Naive thymus-derived CD8-positive, alpha-beta T cell (primary cell): ENCODE results near the gene AUTS2. TPM values are rescaled to one million over a fixed set of nuclear protein-coding genes. Genes with fewer than 3 reads are reported as not detected.
A peak's percentile ranks its signal among the peaks of the same experiment; 100 is the strongest.

Source experiments
- ATAC-seq, 2 donors: fragments of 150-1000 bp; cut with Tn5 transposase in 1 of 2; sonication (Bioruptor Pico), chemical (Tn5 transposase) in 1 of 2; 1 replicate in 1 of 2; 2 replicates in 1 of 2; pipeline ENCODE4 v1.10.0; 2021; ENCODE audit warnings: mild to moderate bottlenecking in 2 of 2, moderate library complexity in 2 of 2
- POLR2A ChIA-PET: fragments of 350-600 bp; sonication (Branson Sonifier 250); formaldehyde crosslinking; loops from one replicate; lab custom pipeline; 2021; ENCODE audit warnings: antibody characterized with exemption; lab: Charles Lee
- DNase-seq, 10 donors: peaks; one replicate each; pipeline versions ENCODE4 v3.0.0 to v3.0.0-alpha.2; 2020 to 2022
- H3K27ac Mint-ChIP-seq, 10 donors: one replicate each; pipeline ENCODE4 v1.8.0; 2020 to 2022; ENCODE audit warnings: mild to moderate bottlenecking in 10 of 10, mixed read lengths in 10 of 10, moderate library complexity in 4 of 10, inconsistent platforms in 1 of 10
- H3K27me3 Mint-ChIP-seq, 5 donors: one replicate each; pipeline ENCODE4 v1.8.0; 2021 to 2022; ENCODE audit warnings: mixed read lengths in 5 of 5
- H3K36me3 Mint-ChIP-seq, 3 donors: one replicate each; pipeline ENCODE4 v1.8.0; 2020 to 2022; ENCODE audit warnings: mixed read lengths in 3 of 3, mild to moderate bottlenecking in 2 of 3, inconsistent platforms in 1 of 3
- H3K4me1 Mint-ChIP-seq, 4 donors: one replicate each; pipeline ENCODE4 v1.8.0; 2021 to 2022; ENCODE audit warnings: mixed read lengths in 4 of 4
- H3K4me3 Mint-ChIP-seq, 10 donors: one replicate each; pipeline ENCODE4 v1.8.0; 2020 to 2022; ENCODE audit warnings: mild to moderate bottlenecking in 10 of 10, mixed read lengths in 10 of 10, moderate library complexity in 6 of 10, inconsistent platforms in 1 of 10
- H3K9me3 Mint-ChIP-seq, 9 donors: one replicate each; pipeline ENCODE4 v1.8.0; 2020 to 2022; ENCODE audit warnings: mixed read lengths in 9 of 9, mild to moderate bottlenecking in 3 of 9, inconsistent platforms in 1 of 9, moderate library complexity in 1 of 9
- polyA plus RNA-seq, 3 donors: library from polyadenylated mRNA; unstranded; fragments of 300-500 nt; fragmentation: Illumina TruSeq; gene quantifications; one replicate each; pipeline ENCODE4 v1.2.3, GENCODE V29; 2021
- total RNA-seq, 8 experiments: library from RNA in 2 of 8; stranded (reverse) in 2 of 8; gene quantifications; one replicate each; pipeline ENCODE4 v1.2.3 and lab custom pipeline; 2021 to 2026

AUTS2 gene
- total and polyA plus RNA-seq, 5 experiments from 2014 or later = 0.36 to 4.6 (median 3.0) TPM

DNA sequence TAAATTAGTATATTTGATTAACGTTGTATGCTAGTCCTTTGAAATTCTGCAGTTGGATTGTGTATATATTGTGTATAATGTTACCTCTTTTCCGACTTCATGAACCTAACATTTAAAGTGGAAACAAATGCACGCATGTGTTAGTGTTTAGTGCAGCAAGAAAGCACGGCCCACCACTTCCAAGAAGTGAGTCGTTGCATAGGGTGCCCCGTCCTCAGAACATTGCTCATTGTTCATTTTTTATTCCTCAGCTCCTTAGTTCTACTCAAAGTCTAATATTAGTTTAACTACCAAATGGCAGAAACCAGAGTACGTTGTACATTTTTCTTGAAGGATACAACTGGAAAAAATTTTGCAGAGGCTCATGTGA is 407.6 kb downstream of the AUTS2 start:
- DNase-seq = no peak
- Mint-ChIP-seq H3K36me3 (no peaks in the 10 kb centered on the region), H3K4me3 (peak overlapping the region in 7 of 10 donors; percentile 1 to 57 (median 45)), H3K4me1 (peaks cover 8 to 20% (median 17%) of the 10 kb centered on the region in 4 donors), H3K9me3 (no peaks in the 10 kb centered on the region), H3K27ac (peak overlapping the region in 2 of 10 donors; percentile 3 to 15), H3K27me3 (peaks cover 0 to 4% (median 0%) of the 10 kb centered on the region in 5 donors)
- ATAC-seq = no peak
- POLR2A ChIA-PET = no interaction called here

DNA sequence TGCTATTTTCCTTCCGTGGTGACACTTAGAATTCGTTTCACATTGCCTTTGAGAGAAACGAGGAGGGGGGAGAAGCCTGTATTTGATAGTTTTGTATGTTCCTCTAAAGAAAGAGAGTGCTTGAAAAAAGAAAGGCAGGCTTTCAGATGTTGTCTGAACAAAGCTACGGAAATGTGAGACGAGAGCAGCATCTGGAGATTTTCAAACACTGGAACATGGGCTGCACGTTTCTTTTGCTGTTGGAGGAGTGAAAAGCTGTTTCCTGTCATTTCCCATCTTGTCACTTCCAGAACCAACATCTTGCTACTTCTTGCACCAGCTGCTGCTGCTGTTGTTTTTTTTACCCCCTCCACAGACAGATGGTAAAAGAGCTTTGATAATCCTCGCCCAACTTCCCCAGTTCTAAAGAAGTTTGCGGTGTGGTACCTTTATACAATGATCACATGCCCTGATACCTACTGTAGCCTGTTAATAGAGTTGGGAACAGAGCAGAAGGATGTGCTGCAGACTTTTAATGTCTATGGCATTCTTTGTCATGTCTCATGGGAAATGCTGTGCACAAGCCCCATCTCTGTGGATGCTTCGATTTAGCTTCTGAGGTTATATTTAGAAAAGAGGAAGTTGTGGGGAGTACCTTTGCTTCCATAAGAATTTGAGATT is 408.1 kb downstream of the AUTS2 start:
- Mint-ChIP-seq H3K4me1 (peaks cover 8 to 20% (median 17%) of the 10 kb centered on the region in 4 donors), H3K36me3 (no peaks in the 10 kb centered on the region), H3K27me3 (peaks cover 0 to 4% (median 0%) of the 10 kb centered on the region in 5 donors), H3K4me3 (peak overlapping the region in 8 of 10 donors; percentile 1 to 57 (median 37)), H3K9me3 (no peaks in the 10 kb centered on the region), H3K27ac (peak overlapping the region in 3 of 10 donors; percentile 3 to 26 (median 15))
- DNase-seq (peak in 1 of 10 donors; percentile 5), ATAC-seq (peak in 1 of 2 donors; percentile 23)
- POLR2A ChIA-PET = no interaction called here

DNA sequence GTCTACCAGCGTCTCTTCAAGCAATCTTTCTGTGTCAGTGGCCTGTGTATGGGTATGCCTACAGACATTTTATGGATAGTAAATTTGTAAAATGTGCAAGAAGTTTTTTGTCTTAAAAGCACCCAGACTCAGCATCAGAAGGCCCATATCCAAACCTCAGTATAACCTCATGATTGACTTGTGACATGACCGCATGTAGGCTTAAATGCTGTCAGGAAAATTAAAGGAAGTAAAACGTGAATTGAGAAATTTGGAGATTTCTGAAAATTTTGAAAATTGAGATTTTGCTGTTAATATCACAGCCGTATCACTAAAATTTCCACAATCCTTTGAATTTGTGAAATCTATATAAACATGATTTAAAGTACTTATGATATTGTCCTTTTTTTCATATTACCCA is 410.2 kb downstream of the AUTS2 start:
- H3K4me3 Mint-ChIP-seq = no peak overlapping the region
- POLR2A ChIA-PET = no interaction called here
- peaks cover 0 to 8% (median 2%) of the 10 kb centered on the region in 5 donors for H3K27me3 Mint-ChIP-seq
- DNase-seq (no peak), ATAC-seq (no peak)
- no peaks in the 10 kb centered on the region for H3K9me3 Mint-ChIP-seq
- peaks cover 8 to 20% (median 17%) of the 10 kb centered on the region in 4 donors for H3K4me1 Mint-ChIP-seq
- H3K27ac Mint-ChIP-seq = no peak overlapping the region
- H3K36me3 Mint-ChIP-seq = no peaks in the 10 kb centered on the region

DNA sequence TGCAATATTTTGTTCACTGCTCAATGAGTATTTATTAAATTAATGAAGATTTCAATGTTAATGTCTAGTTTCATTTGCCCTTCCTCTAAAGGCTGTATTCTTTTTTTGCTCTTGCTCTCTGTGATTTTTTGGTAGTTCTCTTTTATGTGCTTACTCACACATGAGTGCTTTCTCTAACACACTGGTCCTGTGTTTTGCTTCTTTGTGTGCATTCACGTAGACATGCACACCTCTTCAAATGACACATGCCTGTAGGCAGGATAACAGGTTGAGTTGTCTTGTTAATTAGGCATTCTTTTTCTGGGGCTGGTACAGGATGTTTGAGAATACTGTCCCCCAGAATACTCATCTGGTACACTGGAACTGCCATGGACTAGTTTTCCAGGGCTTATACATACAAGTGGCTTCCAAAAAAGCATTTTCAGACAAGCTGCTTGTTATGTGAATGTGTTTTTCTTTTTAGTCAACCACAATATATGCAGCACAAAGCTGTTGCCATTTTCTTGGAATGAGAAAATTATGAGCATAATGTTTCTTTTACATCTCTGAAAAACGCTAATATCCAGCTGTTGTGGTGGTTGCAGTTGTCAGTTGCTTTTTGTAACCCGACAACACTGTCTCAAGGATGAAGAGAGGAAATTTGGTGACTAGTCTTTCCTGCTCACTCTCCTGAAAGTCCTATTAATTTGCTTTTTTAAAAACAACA is 416.4 kb downstream of the AUTS2 start:
- POLR2A ChIA-PET = no interaction called here

DNA sequence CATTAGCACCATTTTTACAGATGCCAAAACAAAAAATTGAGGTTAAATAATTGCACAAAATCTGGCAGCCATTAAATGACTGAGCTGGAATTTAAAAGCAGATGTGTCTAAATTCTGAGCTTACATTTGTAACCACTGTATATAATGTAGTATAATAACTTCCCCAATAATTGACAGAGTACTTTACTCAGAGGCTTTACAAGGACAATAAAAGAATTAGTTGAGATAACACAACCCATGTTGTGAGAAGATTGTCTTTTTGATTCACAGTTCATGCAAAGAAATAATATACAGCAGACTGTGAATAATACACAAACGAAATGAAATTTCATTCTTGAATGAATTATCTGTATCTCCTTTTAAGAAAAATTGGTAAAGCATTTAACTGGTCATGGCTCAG is 417.1 kb downstream of the AUTS2 start:
- H3K27me3 Mint-ChIP-seq = peaks cover 0 to 10% (median 7%) of the 10 kb centered on the region in 5 donors
- H3K4me1 Mint-ChIP-seq = peaks cover 0 to 3% (median 0%) of the 10 kb centered on the region in 4 donors
- DNase-seq (no peak), ATAC-seq (no peak)
- H3K27ac Mint-ChIP-seq = no peak overlapping the region
- POLR2A ChIA-PET = no interaction called here
- no peaks in the 10 kb centered on the region for H3K9me3 Mint-ChIP-seq
- no peaks in the 10 kb centered on the region for H3K36me3 Mint-ChIP-seq
- H3K4me3 Mint-ChIP-seq = no peak overlapping the region

More for the DNA sequence above, 416.4 kb downstream of the AUTS2 start:
- peaks cover 0 to 3% (median 0%) of the 10 kb centered on the region in 4 donors for H3K4me1 Mint-ChIP-seq
- no peaks in the 10 kb centered on the region for H3K9me3 Mint-ChIP-seq
- no peak overlapping the region for H3K4me3 Mint-ChIP-seq
- DNase-seq (no peak), ATAC-seq (no peak)
- H3K27ac Mint-ChIP-seq = no peak overlapping the region
- peaks cover 0 to 11% (median 7%) of the 10 kb centered on the region in 5 donors for H3K27me3 Mint-ChIP-seq
- no peaks in the 10 kb centered on the region for H3K36me3 Mint-ChIP-seq

DNA sequence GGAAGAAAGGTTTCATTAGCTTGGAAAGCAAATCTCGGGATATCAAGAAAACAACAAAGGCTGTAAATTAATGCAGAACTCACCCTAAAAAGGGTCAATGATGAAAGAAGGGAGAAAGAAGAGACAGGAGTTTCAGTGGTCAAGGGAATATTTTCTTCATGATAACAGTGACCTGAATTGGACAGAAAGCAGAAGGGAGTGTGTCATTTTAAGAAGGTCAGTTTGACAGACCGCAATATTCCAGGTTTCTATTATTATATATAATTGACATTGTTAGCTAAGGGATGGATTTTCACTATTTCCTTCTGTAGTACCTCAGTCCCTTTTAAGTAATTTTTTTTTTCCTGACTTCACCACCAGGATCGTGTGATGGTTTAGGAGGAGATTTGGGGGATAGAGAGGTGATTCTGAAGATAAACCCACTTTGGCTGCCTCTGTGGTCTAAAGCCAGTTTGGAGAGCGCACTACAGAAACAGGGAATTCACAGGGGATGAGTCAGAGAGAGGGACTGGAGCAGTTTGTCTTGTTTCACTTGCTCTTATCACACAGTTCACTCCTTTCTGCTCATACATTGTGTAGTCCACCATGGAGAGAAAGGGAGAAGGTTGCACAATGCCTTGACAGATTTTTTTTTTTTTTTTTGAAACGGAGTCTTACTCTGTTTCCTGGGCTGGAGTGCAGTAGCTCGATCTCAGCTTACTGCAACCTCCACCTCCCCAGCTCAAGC is 417.9 kb downstream of the AUTS2 start:
- Mint-ChIP-seq H3K36me3 (no peaks in the 10 kb centered on the region), H3K4me1 (peaks cover 0 to 3% (median 0%) of the 10 kb centered on the region in 4 donors), H3K27ac (no peak overlapping the region), H3K9me3 (no peaks in the 10 kb centered on the region), H3K4me3 (no peak overlapping the region), H3K27me3 (peaks cover 0 to 10% (median 7%) of the 10 kb centered on the region in 5 donors)
- DNase-seq = no peak
- ATAC-seq = no peak
- POLR2A ChIA-PET = no interaction called here

DNA sequence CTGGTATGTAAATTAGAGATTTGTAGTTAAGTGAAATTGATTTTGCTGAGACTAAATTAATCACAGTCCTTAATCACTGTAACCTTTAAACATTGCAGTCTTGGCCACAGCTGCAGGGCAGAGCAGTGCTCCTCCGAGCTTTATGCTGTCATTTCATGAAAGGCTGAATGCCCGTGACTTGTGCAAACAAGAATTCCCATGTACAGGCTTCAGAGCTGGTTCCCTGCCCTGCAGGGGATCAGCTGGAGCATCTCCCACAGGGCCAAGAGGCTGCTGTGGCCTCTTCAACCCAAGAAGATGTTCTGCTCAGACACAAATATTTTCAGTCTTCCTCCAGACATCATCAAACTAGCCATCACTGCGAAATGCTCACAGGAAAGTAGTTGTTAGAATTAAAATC is 419.1 kb downstream of the AUTS2 start:
- POLR2A ChIA-PET = no interaction called here
- peaks cover 0 to 10% (median 6%) of the 10 kb centered on the region in 5 donors for H3K27me3 Mint-ChIP-seq
- no peak overlapping the region for H3K27ac Mint-ChIP-seq
- no peaks in the 10 kb centered on the region for H3K9me3 Mint-ChIP-seq
- peaks cover 0 to 3% (median 0%) of the 10 kb centered on the region in 4 donors for H3K4me1 Mint-ChIP-seq
- H3K36me3 Mint-ChIP-seq = no peaks in the 10 kb centered on the region
- DNase-seq (no peak), ATAC-seq (no peak)
- no peak overlapping the region for H3K4me3 Mint-ChIP-seq

DNA sequence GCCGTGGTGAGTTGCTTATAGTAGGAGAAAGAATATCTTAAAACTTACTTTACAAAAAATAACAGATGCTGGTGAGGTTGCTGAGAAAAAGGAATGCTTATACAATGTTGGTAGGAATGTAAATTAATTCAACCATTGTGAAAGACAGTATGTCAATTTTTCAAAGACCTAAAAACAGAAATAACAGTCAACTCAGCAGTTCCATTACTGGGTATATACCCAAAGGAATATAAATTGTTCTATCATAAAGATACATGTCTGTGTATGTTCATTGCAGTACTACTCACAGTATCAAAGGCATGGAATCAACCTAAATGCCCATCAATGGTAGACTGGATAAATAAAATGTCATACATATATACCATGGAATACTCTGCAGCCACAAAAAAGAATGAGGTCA is 420.4 kb downstream of the AUTS2 start:
- Mint-ChIP-seq H3K27me3 (peaks cover 0 to 10% (median 4%) of the 10 kb centered on the region in 5 donors), H3K27ac (no peak overlapping the region), H3K36me3 (no peaks in the 10 kb centered on the region), H3K4me3 (no peak overlapping the region), H3K9me3 (no peaks in the 10 kb centered on the region), H3K4me1 (peaks cover 0 to 3% (median 0%) of the 10 kb centered on the region in 4 donors)
- DNase-seq (no peak), ATAC-seq (no peak)
- POLR2A ChIA-PET = no interaction called here

DNA sequence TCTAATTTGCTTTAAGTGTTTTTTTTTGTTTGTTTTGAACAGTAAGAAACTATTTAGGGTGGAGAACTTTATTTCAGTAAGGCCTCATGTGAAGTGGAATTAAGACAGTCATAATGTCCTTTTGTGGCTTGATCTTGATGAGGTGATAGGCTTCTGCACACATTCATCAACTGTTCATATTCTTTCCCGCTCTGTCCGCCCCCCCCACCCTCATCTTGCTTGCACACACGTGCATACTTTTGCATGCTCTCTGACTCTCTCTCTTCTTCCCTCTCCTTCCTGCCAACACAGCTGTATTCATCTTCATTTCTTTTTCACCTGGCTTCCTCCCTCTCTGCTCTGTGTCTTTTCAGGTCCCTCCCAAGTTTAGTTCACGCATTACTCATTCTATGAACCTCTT is 429.6 kb downstream of the AUTS2 start:
- Mint-ChIP-seq H3K36me3 (no peaks in the 10 kb centered on the region), H3K27ac (no peak overlapping the region), H3K9me3 (no peaks in the 10 kb centered on the region), H3K4me1 (peaks cover 0 to 14% (median 0%) of the 10 kb centered on the region in 4 donors), H3K27me3 (peaks cover 4 to 13% (median 6%) of the 10 kb centered on the region in 5 donors), H3K4me3 (no peak overlapping the region)
- POLR2A ChIA-PET = no interaction called here
- DNase-seq (no peak), ATAC-seq (no peak)

DNA sequence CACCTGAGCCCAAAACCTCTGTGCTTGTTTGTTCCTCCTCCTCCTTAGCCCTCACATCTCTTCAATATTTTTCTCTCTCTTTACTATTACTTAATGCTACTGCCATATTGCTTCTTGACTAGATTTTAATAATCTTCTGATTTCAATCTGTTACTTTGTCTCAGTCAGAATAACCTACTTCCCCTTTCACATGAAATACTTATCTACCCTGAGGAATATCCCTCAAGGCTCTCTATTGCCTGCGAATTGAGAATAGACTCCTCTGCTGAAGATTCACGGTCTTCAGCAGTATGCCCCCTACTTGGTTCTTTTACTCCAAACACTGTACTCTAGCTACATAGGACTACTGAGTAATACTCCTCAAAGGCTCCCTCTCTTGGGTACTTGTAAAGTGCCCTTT is 430.3 kb downstream of the AUTS2 start:
- POLR2A ChIA-PET = no interaction called here
- H3K27me3 Mint-ChIP-seq = peaks cover 4 to 13% (median 6%) of the 10 kb centered on the region in 5 donors
- H3K4me3 Mint-ChIP-seq = no peak overlapping the region
- H3K9me3 Mint-ChIP-seq = no peaks in the 10 kb centered on the region
- DNase-seq = no peak
- H3K4me1 Mint-ChIP-seq = peaks cover 0 to 14% (median 0%) of the 10 kb centered on the region in 4 donors
- ATAC-seq = no peak
- no peaks in the 10 kb centered on the region for H3K36me3 Mint-ChIP-seq
- H3K27ac Mint-ChIP-seq = no peak overlapping the region

DNA sequence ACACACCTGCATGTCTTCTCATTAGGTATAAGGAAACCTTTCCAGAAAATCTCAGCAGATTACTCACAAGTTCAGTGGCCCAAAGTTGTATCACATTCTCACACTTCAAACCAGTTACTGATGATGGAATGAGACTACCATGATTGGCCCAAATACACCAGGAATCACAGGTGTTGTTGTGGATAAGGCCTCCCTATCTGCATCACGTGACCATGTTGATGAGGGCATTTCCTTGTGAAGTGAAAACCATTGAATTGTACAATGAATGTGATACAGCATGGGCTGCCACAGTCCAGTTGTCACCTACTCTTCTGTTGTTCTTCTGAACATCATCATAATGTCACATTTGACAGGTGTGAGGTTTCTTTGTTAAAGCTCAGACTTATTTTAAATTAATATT is 431.7 kb downstream of the AUTS2 start:
- Mint-ChIP-seq H3K36me3 (no peaks in the 10 kb centered on the region), H3K4me3 (no peak overlapping the region), H3K4me1 (peaks cover 0 to 14% (median 0%) of the 10 kb centered on the region in 4 donors), H3K9me3 (no peaks in the 10 kb centered on the region), H3K27me3 (peaks cover 4 to 13% (median 6%) of the 10 kb centered on the region in 5 donors), H3K27ac (no peak overlapping the region)
- DNase-seq (no peak), ATAC-seq (no peak)
- POLR2A ChIA-PET = no interaction called here

DNA sequence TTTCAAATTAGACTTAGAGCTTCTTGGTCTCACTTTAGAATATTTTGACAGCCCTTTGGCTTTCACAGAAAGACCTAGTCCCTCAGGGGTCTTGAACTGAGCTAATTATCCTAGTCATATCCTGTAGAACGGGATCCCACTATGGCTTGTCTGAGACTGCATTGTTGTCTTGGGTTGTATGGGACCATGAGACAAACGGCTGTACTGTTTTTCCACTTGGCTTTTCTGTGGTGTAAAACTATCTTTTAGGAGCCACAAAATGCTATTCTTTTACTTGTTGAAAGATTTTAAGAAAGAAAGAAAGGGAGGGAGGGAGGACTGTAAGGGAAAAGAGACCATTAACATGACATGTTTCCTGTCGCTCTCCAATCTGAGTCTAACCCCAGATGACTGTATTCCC is 432.5 kb downstream of the AUTS2 start:
- H3K4me1 Mint-ChIP-seq = peaks cover 0 to 14% (median 0%) of the 10 kb centered on the region in 4 donors
- no peak for ATAC-seq
- no peaks in the 10 kb centered on the region for H3K36me3 Mint-ChIP-seq
- DNase-seq = no peak
- no peak overlapping the region for H3K27ac Mint-ChIP-seq
- H3K4me3 Mint-ChIP-seq = no peak overlapping the region
- no peaks in the 10 kb centered on the region for H3K9me3 Mint-ChIP-seq
- POLR2A ChIA-PET = no interaction called here
- peaks cover 4 to 13% (median 6%) of the 10 kb centered on the region in 5 donors for H3K27me3 Mint-ChIP-seq

DNA sequence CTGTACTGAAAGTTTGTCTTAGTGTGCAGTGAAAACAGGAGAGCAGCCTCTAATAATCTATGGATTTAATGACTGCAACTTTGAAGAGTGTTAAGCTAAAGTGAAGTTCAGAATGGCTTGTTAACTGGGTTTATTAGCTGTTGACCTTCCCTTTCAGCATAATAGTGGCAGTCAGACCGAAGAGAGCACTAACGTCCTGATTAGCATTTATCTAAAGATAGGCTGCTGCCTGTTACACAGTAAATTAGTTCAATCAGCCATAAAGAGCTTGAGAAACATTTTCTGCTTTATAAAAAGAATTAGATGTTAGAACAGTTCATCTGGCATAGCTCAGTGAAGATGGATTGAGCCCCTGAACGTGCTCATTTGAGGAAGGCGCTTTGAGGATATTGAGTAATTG is 433.0 kb downstream of the AUTS2 start:
- DNase-seq (no peak), ATAC-seq (no peak)
- Mint-ChIP-seq H3K36me3 (no peaks in the 10 kb centered on the region), H3K9me3 (no peaks in the 10 kb centered on the region), H3K27me3 (peaks cover 4 to 13% (median 6%) of the 10 kb centered on the region in 5 donors), H3K4me3 (no peak overlapping the region), H3K27ac (no peak overlapping the region), H3K4me1 (peaks cover 0 to 14% (median 0%) of the 10 kb centered on the region in 4 donors)
- POLR2A ChIA-PET = no interaction called here
